ENCODE measurements around the gene CCDC69.
"Not testable (repeated sequence)": the region's sequence is repeated elsewhere in the genome, so short reads cannot be mapped to it uniquely, and the experiment has no call there.

Gene CCDC69

GRCh38 chr5:151192626-151193025, 31.3 kb downstream of the CCDC69 start:
- no peak for DNase-seq (ENCODE audit: low spot score)

DNA sequence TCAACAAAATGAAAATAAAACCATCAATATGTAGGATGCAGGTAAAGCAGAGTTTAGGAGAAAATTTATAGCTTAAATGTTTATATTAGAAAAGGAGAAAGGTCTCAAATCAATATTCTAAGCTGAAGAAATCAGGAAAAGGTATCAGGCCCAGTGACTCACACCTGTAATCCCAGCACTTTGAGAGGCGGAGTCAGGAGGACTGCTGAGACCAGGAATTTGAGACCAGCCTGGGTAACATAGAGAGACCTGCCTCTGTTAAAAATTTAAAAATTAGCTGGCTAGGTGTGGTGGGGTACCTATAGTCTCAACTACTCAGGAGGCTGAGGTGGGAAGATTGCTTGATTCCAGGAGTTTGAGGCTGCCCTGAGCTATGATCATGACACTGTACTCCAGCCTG, 32.2 kb downstream of the CCDC69 start:
- DNase-seq (ENCODE audit: low spot score): no peak

DNA sequence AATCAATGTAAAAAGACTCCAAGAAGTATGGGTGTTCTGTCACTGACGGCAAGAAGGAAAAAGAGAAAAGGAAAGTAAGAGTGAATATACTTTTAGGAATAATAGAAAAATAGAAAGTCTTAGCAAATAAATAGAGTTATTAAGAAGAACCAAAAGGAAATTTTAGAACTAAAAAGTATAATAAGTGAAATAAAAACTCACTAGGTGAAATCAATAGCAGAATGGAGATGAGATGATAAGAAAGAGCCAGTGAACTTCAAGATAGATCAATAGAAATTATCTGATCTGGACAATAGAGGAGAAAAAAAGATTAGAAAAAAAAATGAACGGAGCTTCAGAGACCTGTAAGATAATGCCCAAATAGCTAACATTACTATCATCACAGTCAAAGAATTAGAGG, 34.7 kb downstream of the CCDC69 start:
- DNase-seq (ENCODE audit: low spot score): no peak

DNA sequence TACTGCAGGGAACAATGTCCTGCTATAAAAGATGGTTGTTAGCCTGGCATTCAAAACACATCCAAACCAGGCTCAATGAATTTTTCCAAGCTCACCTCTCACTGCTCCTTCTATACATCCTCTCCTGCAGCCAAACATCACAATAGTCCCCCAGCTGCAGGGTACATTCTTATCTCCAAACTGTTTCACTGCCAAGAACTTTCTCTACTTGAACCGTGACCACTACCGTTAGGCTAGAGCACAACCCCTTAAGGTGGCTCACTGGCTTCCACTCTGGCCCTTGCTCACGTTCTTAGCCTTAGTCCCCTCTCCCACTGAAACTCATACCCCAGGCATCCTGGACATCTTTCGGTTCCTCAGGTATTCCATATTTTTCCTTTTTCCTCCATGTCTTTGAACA, 37.4 kb downstream of the CCDC69 start:
- DNase-seq (ENCODE audit: low spot score): no peak

- DNase-seq (ENCODE audit: low spot score): no peak
Measured at GRCh38 chr5:151186052-151186451, 37.8 kb downstream of the CCDC69 start.

- no peak for DNase-seq (ENCODE audit: low spot score)
Measured at GRCh38 chr5:151184316-151185042, 39.4 kb downstream of the CCDC69 start.

DNA sequence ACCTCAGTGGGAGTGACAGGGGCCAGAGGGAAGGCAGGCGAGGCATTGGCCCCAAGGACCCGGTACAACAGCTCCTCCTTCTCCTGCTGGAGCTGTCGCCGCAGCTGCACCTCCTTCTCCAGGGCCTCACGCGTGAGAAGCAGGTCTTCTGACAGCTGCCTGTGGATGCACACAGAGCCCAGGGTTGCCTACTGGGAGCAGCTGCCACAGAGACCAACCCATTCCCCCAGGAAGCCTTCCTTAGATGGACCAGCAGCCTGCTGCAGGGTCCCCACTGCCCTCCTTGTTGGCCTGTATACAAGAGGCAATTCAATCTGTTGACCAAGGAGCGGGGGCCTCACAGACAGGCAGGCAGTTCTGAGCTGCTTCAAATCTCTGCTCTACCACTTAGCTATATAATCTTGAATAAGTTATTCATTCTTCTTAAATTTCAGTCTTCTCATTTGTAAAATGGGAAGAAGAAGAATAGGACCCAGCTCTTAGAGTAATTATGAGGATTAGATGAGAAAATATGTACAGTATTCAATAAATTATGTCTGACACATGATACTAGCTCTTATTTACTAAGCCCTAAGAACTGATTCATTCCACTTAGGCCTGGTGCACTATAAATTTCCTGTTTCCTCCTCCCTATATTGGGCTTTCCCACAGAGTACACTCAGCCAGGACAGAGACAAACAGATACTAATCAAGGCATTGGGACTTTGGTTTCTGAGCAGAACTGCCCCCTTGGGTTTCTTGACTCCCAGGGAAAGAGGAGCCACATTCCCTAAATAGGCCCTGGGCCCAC, 40.2 kb downstream of the CCDC69 start:
- DNase-seq (ENCODE audit: low spot score): no peak

DNA sequence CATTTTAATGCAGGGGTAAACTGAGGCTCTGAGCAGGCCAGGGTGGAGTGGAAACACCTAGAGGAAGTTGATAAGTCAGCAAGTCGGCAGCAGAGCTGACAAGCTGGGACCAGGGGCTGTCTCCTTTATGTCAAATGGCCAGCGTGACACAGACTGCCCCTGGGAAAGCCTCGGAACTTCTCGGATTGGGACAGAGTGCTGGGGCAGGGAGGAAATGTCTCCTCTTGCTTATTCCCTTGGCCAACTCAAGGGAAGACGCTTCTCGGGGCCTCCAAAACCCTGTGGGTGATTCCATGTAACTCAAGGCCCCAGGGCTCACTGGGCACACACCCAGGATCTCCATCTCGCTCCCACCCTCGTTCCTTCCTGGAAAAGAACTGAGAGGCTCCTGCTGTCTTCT, 40.9 kb downstream of the CCDC69 start:
- DNase-seq (ENCODE audit: low spot score): no peak

DNA sequence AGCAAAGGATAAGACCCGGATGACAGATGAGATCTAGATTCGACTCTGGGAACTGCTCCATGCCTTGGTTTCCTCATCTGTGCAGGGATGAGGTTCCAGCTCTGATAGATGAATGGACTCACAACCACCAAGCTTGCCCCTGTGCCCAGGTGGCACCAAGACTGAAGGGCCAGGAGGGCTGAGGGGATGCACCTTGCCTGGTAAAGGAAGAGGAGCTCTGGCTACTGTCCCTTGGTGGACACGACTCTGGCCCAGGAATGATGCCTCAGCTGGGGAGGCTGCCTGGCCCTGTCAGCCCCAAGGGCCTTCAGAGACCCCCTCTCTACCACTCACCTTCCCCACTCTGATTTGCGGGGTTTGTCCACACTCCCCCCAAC, 41.4 kb downstream of the CCDC69 start:
- no peak for DNase-seq (ENCODE audit: low spot score)

DNA sequence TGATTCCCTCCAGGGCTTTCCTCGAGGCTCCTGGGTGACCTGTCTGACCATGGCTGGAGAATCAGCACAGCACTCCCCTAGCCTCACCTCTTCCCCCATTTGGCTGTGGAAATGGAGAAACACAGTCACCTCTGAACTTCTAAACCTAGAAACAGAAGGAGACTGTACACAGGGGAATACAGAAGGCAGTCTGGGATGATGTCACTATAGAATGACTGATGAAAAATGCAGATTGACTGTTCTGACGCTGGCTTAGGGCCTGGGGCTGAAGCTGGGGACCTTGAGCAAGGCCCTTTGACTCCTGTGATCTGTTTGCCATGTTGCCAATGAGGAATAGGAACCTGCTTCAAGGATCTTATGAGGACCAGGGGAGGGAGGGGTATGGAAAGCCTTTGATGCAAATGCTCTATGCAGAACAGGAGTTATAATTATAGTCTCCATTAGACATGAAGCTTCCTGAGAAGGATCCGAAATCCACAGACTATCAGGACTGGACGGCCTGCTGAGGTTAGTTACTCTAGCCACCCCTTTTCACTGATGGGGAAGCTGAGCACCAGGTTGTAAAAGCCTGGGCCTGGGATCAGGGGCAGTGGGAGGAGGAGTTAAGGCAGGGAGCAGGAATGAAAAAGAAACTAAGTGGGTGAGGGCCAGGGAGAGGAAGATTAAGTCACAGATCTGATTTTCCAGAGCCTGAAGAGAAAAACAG, 41.9 kb downstream of the CCDC69 start:
- DNase-seq (ENCODE audit: low spot score): no peak

- no peak for DNase-seq (ENCODE audit: low spot score)
Measured at GRCh38 chr5:151180291-151180690, 43.6 kb downstream of the CCDC69 start.

DNA sequence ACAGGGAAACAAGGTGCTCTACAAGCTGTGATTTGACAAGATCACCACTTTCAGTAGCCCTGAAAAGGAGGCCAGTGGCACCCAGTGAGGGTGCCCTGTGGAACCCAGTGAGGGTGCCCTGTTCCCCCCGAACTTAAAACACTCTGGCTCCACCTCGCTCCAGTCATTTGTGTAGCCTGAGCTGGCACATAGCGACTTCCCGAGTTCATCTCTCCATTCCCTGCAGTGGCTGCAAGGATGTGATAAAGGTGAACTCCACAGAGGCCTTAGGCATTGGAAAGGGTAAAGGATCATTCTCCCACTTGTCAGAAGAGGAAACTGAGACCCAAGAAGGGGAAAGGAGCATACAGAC, 44.4 kb downstream of the CCDC69 start:
- no peak for DNase-seq (ENCODE audit: low spot score)

- DNase-seq (ENCODE audit: low spot score): no peak
Measured at GRCh38 chr5:151178777-151179488, 45.0 kb downstream of the CCDC69 start.

- DNase-seq (ENCODE audit: low spot score): no peak
Measured at GRCh38 chr5:151178372-151178771, 45.5 kb downstream of the CCDC69 start.

DNA sequence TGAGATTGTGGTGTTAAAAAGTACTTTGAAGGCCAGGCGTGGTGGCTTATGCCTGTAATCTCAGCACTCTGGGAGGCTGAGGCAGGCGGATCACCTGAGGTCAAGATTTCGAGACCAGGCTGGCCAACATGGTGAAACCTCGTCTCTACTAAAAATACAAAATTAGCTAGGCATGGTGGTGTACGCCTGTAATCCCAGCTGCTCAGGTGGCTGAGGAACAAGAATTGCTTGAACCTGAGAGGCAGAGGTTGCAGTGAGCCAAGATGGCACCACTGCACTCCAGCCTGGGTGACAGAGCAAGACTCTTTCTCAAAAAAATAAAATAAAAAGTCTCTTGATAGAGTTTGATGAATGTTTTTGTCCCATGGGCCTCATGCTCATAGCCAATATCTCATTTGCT, 47.6 kb downstream of the CCDC69 start:
- DNase-seq (ENCODE audit: low spot score): not testable (repeated sequence)

GRCh38 chr5:151174612-151175101, 49.2 kb downstream of the CCDC69 start:
- no peak for DNase-seq (ENCODE audit: low spot score)

DNA sequence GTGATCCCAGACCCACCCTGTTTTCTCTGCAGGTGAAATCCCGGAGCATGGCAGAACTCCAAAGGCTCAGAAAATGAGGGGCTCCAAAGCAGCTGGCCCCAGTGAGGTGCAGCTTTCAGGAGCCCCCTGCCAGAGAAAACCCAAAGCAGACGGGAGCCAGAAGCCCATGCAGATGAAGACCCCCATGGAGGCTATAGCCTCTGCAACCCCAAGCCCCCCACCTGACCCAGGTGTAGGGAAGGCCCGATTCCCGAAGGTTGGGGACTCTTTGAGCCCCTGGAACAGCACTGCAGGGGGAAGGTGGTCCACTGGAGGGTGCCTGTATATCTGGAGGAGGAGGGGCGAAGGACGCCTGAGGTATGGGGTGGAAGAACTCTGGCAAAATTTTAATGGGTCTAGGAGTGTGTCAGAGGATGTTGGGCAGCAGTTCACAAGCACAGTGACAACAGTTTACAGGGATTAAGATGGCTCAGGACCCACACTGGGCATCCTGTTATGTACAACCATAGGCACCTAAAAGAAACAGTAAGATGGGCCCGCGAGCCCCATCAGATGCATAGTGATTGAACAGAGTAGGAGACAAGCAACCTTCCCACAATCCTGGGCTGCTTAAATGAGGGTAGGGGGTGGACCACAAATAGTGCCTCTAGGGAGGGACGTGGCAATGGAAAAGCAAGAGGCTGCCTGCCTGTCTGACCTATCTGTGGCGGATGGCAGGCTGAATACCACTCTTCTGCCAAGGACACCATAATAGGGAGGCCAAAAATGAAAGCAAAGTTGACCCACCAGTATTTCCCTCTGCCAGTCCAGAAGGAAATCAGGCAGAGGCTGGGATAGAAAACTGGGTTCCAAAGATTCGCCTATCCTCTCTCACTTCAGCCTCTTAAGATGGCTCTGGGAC, 49.9 kb downstream of the CCDC69 start:
- DNase-seq (ENCODE audit: low spot score): no peak

- no peak for DNase-seq (ENCODE audit: low spot score)
Measured at GRCh38 chr5:151171529-151171928, 52.4 kb downstream of the CCDC69 start.

DNA sequence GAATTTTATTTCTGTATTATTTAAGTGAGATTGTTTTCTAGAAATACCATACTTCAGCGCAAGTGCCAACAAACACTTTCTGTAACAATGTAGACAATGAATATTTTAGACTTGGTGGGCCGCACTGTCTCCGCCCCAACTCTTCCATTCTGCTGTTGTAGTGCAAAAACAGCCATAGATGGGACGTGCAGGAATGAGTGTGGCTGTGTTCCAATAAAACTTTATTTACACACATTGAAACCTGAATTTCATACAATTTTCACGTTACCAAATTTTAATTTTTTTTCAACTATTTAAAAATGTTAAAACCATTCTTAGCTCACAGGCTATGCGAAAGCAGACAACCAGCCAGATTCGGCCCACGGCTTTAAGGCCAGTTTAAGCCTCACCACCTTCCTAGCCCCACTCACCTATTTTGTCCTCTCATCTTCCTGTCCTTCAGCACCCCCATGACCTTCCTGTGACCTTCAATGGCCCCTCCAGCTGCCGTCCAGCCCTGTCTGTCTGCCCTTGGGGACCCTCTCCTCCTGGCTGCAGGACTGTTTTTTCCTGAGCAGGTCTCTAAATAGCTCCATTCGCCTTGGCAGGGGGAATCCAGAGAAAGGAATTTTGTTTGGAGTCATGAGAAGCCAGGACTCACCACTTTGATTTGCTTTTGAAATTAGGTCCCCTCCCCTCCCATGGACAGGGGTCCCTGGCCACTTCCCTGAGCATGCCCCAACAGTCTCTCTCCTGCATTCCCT, 55.1 kb downstream of the CCDC69 start:
- DNase-seq (ENCODE audit: low spot score): no peak

DNA sequence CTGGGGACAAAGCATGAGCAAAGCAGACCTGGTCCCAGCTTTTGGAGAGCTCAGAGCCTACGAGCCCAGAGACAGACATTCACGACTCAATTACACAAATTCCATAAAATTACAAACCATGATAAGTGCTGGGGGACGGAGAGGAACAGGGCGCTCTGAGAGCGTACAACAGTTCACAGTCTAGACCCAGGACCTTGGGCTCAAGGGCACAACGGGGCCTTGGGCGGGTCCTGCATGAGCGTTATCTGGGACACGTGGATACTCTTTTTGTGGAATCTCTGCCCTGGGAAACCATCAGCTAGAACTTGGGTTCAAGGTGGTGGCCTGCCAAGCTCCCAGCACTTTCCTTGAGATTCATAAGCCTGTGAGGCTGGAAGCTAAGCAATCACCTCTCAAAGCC, 56.9 kb downstream of the CCDC69 start:
- no peak for DNase-seq (ENCODE audit: low spot score)

Measured in COLO829 (cell line).